K562 (cell line): Measurements from ENCODE around the gene EML5.

Experiments used
- ATF3 ChIP-seq, 2 experiments: fragments of 450-650 bp in 1 of 2; sonication (generic) in 1 of 2; formaldehyde crosslinking in 1 of 2; IDR thresholded peaks in 1 of 2; conservative IDR thresholded peaks in 1 of 2; 2 replicates each; pipeline versions ENCODE4 v1.6.1 to v1.8.1; 2016 to 2023; ENCODE audit warnings: mild to moderate bottlenecking in 2 of 2, moderate library complexity in 2 of 2, inconsistent platforms in 1 of 2, missing genetic modification reagents in 1 of 2
- BCLAF1 ChIP-seq, 2 experiments: fragments of 450-650 bp in 1 of 2; IDR thresholded peaks; 2 replicates each; pipeline ENCODE4 v1.6.1; 2011 to 2017; ENCODE audit warnings: low read depth in 2 of 2, antibody characterized with exemption in 1 of 2, borderline replicate concordance in 1 of 2, low read length in 1 of 2, mild to moderate bottlenecking in 1 of 2, mixed read lengths in 1 of 2; ENCODE audit not compliant: control insufficient read depth in 1 of 2
- CTCF ChIP-seq, 3 experiments: IDR thresholded peaks in 2 of 3; conservative IDR thresholded peaks in 1 of 3; 2 replicates each; pipeline ENCODE4 v1.5.1; 2011 to 2012; ENCODE audit warnings: low read length in 3 of 3, mild to moderate bottlenecking in 3 of 3, control low read depth in 2 of 3, improper control_type of control experiment in 1 of 3, inconsistent platforms in 1 of 3, low read depth in 1 of 3, mixed read lengths in 1 of 3, moderate library complexity in 1 of 3; ENCODE audit not compliant: insufficient read depth in 2 of 3
- ERF ChIP-seq: fragments of 450-650 bp; formaldehyde crosslinking; IDR thresholded peaks from 2 replicates; pipeline ENCODE4 v1.4.0; 2020; ENCODE audit warnings: mild to moderate bottlenecking, mixed read lengths
- MYC ChIP-seq, 2 experiments: fragments of 250-450 bp in 1 of 2; sonication (Bioruptor Pico) in 1 of 2; IDR thresholded peaks; 2 replicates each; pipeline versions ENCODE4 v1.5.1 to v1.6.1; 2012 to 2021; ENCODE audit warnings: low read depth in 2 of 2, borderline replicate concordance in 1 of 2, improper control_type of control experiment in 1 of 2, low read length in 1 of 2, mild to moderate bottlenecking in 1 of 2, moderate library complexity in 1 of 2
- NFE2L1 ChIP-seq: fragments of 450-650 bp; IDR thresholded peaks from 2 replicates; pipeline ENCODE4 v1.6.1; 2016; ENCODE audit warnings: missing genetic modification characterization, low read depth, mild to moderate bottlenecking, missing compliant biosample characterization, moderate library complexity, borderline replicate concordance
- RBM39 ChIP-seq: fragments of 200-400 bp; formaldehyde crosslinking; optimal IDR thresholded peaks from 2 replicates; pipeline ENCODE3; 2018; ENCODE audit warnings: low read depth, low read length
- SMAD3 ChIP-seq: fragments of 450-650 bp; formaldehyde crosslinking; conservative IDR thresholded peaks from 2 replicates; pipeline ENCODE4 v1.4.0; 2020; ENCODE audit warnings: mild to moderate bottlenecking
- ZNF217 ChIP-seq: sonication (generic); formaldehyde crosslinking; IDR thresholded peaks from 2 replicates; pipeline ENCODE4 v1.8.0; 2022; ENCODE audit warnings: mild to moderate bottlenecking, missing genetic modification reagents

GRCh38 chr14:88667555-88668273 lies 125.0 kb downstream of the EML5 start:
- no peak for TF ChIP-seq BCLAF1 (IDR thresholded peaks at IDR 0.05; ENCODE audit: borderline replicate concordance in 1 of 2, control insufficient read depth in 1 of 2, low read depth in 2 of 2, low read length in 1 of 2)
- no peak for TF ChIP-seq SMAD3 (CRISPR knock-in tag)
- TF ChIP-seq ATF3 (IDR thresholded peaks at IDR 0.05), result no peak
- TF ChIP-seq ATF3 (CRISPR knock-in tag; conservative IDR thresholded peaks at IDR 0.05), result no peak
- TF ChIP-seq NFE2L1 (tag), result no peak
- peak; percentile 70 to 75 (median 74) for TF ChIP-seq CTCF (IDR thresholded peaks at IDR 0.05 in 2 of 3, conservative IDR thresholded peaks at IDR 0.05 in 1 of 3; ENCODE audit: insufficient read depth in 2 of 3, low read depth in 1 of 3, low read length in 3 of 3)
- TF ChIP-seq MYC (IDR thresholded peaks at IDR 0.05; ENCODE audit: low read depth, low read length), result no peak
- no peak for TF ChIP-seq MYC (CRISPR knock-in tag; IDR thresholded peaks at IDR 0.05; ENCODE audit: borderline replicate concordance, low read depth)
- TF ChIP-seq ZNF217 (CRISPR knock-in tag), result no peak
- no peak for TF ChIP-seq ERF (CRISPR knock-in tag)
- no peak for TF ChIP-seq RBM39
